Type B pancreatic cell (in vitro differentiated cells): ENCODE data around the gene PTX3. TPM values are rescaled to one million over a fixed set of nuclear protein-coding genes. Genes with fewer than 3 reads are reported as not detected.

Source experiments
- DNase-seq: peaks from one replicate; pipeline ENCODE4 v3.0.0; 2021; ENCODE audit warnings: mixed read lengths; ENCODE audit not compliant: unreplicated experiment; ENCODE audit errors: extremely low spot score
- H3K27ac Mint-ChIP-seq: 2 replicates; pipeline ENCODE4 v1.8.0; 2021; ENCODE audit warnings: mild to moderate bottlenecking, mixed read lengths
- H3K27me3 Mint-ChIP-seq: 2 replicates; pipeline ENCODE4 v1.8.0; 2021; ENCODE audit warnings: mixed read lengths
- H3K36me3 Mint-ChIP-seq: 2 replicates; pipeline ENCODE4 v1.8.0; 2021; ENCODE audit warnings: mixed read lengths
- H3K4me1 Mint-ChIP-seq: one replicate; pipeline ENCODE4 v1.8.0; 2021; ENCODE audit warnings: mixed read lengths; ENCODE audit not compliant: unreplicated experiment
- H3K4me3 Mint-ChIP-seq: 2 replicates; pipeline ENCODE4 v1.8.0; 2021; ENCODE audit warnings: mild to moderate bottlenecking, mixed read lengths
- H3K9me3 Mint-ChIP-seq: 2 replicates; pipeline ENCODE4 v1.8.0; 2021; ENCODE audit warnings: mixed read lengths
- total RNA-seq: library from RNA; stranded (reverse); gene quantifications from 2 replicates; pipeline ENCODE4 v1.2.1, GENCODE V29; 2021; ENCODE audit warnings: low replicate concordance
- TF ChIP-seq, protein P1 (sequence below): fragments of 200-600 bp; sonication (generic); conservative IDR thresholded peaks from 2 replicates; pipeline ENCODE4 v1.5.0; 2021; ENCODE audit warnings: antibody characterized with exemption, mild to moderate bottlenecking

Gene PTX3
- total RNA-seq, 1 donor from 2014 or later: 42.2 TPM

DNA sequence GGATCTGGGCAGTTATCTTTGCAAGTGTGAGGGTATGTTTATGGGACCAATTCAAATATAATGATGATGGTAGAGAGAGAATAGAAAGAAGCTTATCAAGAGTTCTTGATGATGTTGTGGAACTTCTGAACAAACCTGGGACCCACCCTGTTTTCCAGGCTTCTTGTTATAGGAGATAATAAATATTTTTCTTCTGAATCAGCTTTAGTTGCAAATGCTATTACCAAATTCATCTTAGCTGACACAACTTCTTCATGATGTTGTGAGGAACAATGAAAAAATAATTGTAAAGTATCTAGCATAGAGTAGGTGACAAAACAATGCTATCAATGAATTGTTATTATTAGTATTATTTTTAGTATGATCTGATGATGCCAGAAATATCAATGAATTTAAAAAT is 43.5 kb upstream of the PTX3 start:
- peaks cover 12% of the 10 kb centered on the region for H3K9me3 Mint-ChIP-seq
- TF ChIP-seq, protein P1, sequence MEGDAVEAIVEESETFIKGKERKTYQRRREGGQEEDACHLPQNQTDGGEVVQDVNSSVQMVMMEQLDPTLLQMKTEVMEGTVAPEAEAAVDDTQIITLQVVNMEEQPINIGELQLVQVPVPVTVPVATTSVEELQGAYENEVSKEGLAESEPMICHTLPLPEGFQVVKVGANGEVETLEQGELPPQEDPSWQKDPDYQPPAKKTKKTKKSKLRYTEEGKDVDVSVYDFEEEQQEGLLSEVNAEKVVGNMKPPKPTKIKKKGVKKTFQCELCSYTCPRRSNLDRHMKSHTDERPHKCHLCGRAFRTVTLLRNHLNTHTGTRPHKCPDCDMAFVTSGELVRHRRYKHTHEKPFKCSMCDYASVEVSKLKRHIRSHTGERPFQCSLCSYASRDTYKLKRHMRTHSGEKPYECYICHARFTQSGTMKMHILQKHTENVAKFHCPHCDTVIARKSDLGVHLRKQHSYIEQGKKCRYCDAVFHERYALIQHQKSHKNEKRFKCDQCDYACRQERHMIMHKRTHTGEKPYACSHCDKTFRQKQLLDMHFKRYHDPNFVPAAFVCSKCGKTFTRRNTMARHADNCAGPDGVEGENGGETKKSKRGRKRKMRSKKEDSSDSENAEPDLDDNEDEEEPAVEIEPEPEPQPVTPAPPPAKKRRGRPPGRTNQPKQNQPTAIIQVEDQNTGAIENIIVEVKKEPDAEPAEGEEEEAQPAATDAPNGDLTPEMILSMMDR: no peak
- no peaks in the 10 kb centered on the region for H3K27me3 Mint-ChIP-seq
- H3K4me1 Mint-ChIP-seq: no peaks in the 10 kb centered on the region
- peaks cover 9% of the 10 kb centered on the region for H3K36me3 Mint-ChIP-seq
- H3K27ac Mint-ChIP-seq: no peak overlapping the region
- H3K4me3 Mint-ChIP-seq: no peak overlapping the region
- no peak for DNase-seq

DNA sequence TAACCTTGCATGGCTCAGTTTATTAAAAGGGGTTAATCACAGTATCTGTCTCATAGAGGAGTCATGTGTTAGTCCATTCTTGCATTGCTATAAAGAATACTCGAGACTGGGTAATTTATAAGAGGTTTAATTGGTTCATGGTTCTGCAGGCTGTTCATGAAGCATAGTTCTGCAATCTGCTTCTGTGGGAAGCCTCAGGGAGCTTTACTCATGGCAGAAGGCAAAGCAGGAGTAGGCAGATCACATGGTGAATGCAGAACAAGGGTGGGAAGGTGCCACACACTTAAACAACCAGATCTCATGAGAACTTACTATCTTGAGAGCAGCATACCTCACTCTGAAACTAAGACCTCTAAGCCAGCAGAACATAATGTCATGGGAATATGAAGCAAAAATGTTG is 42.2 kb upstream of the PTX3 start:
- no peaks in the 10 kb centered on the region for H3K4me1 Mint-ChIP-seq
- no peak overlapping the region for H3K27ac Mint-ChIP-seq
- H3K27me3 Mint-ChIP-seq: no peaks in the 10 kb centered on the region
- peaks cover 9% of the 10 kb centered on the region for H3K36me3 Mint-ChIP-seq
- no peak overlapping the region for H3K4me3 Mint-ChIP-seq
- peaks cover 12% of the 10 kb centered on the region for H3K9me3 Mint-ChIP-seq
- TF ChIP-seq, protein P1: no peak
- DNase-seq: no peak

DNA sequence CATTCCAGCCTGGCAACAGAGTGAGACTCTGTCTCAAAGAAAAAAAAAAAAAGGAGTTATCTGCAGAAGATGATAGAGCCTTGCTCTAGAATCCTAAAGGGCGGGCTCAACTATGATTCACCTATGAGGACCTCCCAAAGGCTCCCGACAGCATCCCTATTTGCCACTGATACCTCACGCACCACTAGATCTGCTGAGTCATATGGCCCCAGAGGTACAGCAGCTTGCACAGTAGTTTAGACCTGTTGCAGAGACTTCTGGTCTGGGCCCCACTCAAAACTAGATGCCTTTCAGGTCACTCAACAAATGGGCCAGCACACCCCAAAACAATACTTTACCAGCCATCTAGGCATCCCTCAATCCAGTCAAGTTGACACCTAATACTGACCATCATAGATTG is 38.1 kb upstream of the PTX3 start:
- peaks cover 3% of the 10 kb centered on the region for H3K27me3 Mint-ChIP-seq
- H3K9me3 Mint-ChIP-seq: peaks cover 5% of the 10 kb centered on the region
- peaks cover 3% of the 10 kb centered on the region for H3K36me3 Mint-ChIP-seq
- no peak overlapping the region for H3K27ac Mint-ChIP-seq
- DNase-seq: no peak
- no peaks in the 10 kb centered on the region for H3K4me1 Mint-ChIP-seq
- H3K4me3 Mint-ChIP-seq: no peak overlapping the region
- TF ChIP-seq, protein P1: no peak

DNA sequence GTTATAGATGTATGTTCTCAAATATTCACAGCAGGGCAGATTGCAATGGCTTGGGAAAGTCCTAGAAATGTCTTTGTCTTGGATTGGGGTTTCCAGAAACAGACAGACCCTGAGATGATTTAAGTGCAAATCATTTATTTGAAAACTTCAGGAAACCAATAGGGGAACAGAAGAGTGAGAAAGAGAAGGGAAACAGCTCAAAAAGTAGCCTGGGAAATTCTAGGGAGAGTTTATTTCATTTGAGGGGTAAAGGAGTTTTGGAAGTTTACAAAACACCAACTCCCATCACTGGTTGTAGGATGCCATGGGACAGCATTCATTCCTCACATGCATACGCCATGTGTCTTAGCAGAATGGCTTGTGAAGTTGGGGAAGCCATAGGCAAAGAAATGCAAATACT is 32.3 kb upstream of the PTX3 start:
- DNase-seq: no peak
- peaks cover 3% of the 10 kb centered on the region for H3K27me3 Mint-ChIP-seq
- no peaks in the 10 kb centered on the region for H3K4me1 Mint-ChIP-seq
- H3K36me3 Mint-ChIP-seq: no peaks in the 10 kb centered on the region
- H3K27ac Mint-ChIP-seq: no peak overlapping the region
- TF ChIP-seq, protein P1: no peak
- H3K9me3 Mint-ChIP-seq: no peaks in the 10 kb centered on the region
- no peak overlapping the region for H3K4me3 Mint-ChIP-seq

DNA sequence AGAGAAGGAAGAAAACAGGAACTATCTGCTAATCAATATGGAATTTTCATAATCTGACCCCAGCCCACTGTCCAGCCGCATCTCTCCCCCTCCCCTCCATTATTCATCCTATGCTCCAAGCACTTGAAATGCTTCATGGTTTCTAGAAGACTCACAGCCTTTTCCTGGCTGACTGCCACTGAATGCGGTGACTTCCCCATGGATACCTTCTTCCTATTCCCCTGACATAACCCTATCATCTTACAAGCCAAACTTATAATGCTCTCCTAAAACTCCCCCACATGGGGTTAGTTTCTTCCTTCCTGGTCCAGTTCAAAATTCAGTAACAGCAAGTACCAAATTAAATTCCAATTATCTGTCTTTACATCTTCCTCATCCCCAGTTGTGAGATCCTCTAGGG is 31.2 kb upstream of the PTX3 start:
- DNase-seq: no peak
- H3K27ac Mint-ChIP-seq: no peak overlapping the region
- peaks cover 3% of the 10 kb centered on the region for H3K27me3 Mint-ChIP-seq
- no peak overlapping the region for H3K4me3 Mint-ChIP-seq
- H3K36me3 Mint-ChIP-seq: no peaks in the 10 kb centered on the region
- no peaks in the 10 kb centered on the region for H3K9me3 Mint-ChIP-seq
- TF ChIP-seq, protein P1: no peak
- no peaks in the 10 kb centered on the region for H3K4me1 Mint-ChIP-seq

DNA sequence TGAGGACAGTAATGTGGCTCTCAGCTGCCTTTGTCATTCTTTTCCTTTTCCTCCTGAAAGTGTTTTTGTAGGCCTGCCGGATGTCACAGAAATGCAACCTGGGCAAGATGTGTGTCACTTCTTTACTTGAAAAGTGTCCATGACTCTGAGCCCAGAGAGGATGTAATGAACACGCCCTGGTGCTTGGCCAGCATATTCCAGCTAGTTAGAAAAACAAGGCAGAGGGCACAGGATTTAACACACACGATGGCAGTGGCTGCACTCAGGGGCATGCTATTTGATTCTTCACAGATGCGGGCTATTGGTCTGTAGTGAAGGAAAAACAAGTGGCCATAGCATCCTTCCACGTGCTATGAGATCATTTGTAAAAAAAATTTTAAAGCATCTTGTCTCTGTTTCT is 30.3 kb upstream of the PTX3 start:
- H3K9me3 Mint-ChIP-seq: no peaks in the 10 kb centered on the region
- TF ChIP-seq, protein P1: no peak
- H3K4me1 Mint-ChIP-seq: no peaks in the 10 kb centered on the region
- peaks cover 3% of the 10 kb centered on the region for H3K27me3 Mint-ChIP-seq
- no peak overlapping the region for H3K27ac Mint-ChIP-seq
- H3K36me3 Mint-ChIP-seq: no peaks in the 10 kb centered on the region
- DNase-seq: no peak
- no peak overlapping the region for H3K4me3 Mint-ChIP-seq
